Trophoblast cell (in vitro differentiated cells and primary cell): ENCODE results near the gene FOXK1.
"Not testable (repeated sequence)": the region's sequence is repeated elsewhere in the genome, so short reads cannot be mapped to it uniquely, and the experiment has no call there.

Experiments
- DNase-seq, 2 donors: peaks; one replicate each; pipeline ENCODE4 v3.0.0-alpha.2; 2016
- H2AFZ ChIP-seq: 2 replicates; pipeline ENCODE4 v1.6.1; 2013; ENCODE audit warnings: low read length, moderate library complexity, mild to moderate bottlenecking; ENCODE audit not compliant: insufficient read depth, poor library complexity
- H2AK5ac ChIP-seq: 2 replicates; pipeline ENCODE4 v1.6.1; 2013; ENCODE audit warnings: mild to moderate bottlenecking, low read length
- H2BK120ac ChIP-seq: 2 replicates; pipeline ENCODE4 v1.6.1; 2013; ENCODE audit warnings: low read length, mild to moderate bottlenecking, moderate library complexity; ENCODE audit not compliant: insufficient read depth, poor library complexity
- H2BK12ac ChIP-seq: 2 replicates; pipeline ENCODE4 v1.6.1; 2013; ENCODE audit warnings: mild to moderate bottlenecking, low read length, moderate library complexity
- H2BK5ac ChIP-seq: 2 replicates; pipeline ENCODE4 v1.6.1; 2013; ENCODE audit warnings: low read length, low read depth, moderate library complexity, mild to moderate bottlenecking; ENCODE audit not compliant: poor library complexity
- H3K14ac ChIP-seq: 2 replicates; pipeline ENCODE4 v1.6.1; 2013; ENCODE audit warnings: mild to moderate bottlenecking, low read length
- H3K18ac ChIP-seq: 2 replicates; pipeline ENCODE4 v1.6.1; 2013; ENCODE audit warnings: mild to moderate bottlenecking, low read length
- H3K23ac ChIP-seq: 2 replicates; pipeline ENCODE4 v1.6.1; 2013; ENCODE audit warnings: low read length
- H3K27ac ChIP-seq: 2 replicates; pipeline ENCODE4 v1.5.1; 2013; ENCODE audit warnings: low read depth, mild to moderate bottlenecking, inconsistent platforms, low read length, moderate library complexity
- H3K27me3 ChIP-seq: 2 replicates; pipeline ENCODE4 v1.6.1; 2013; ENCODE audit warnings: inconsistent platforms, mild to moderate bottlenecking, low read length, moderate library complexity; ENCODE audit not compliant: insufficient read depth
- H3K36me3 ChIP-seq, 2 experiments: 1 replicate in 1 of 2; 2 replicates in 1 of 2; pipeline ENCODE4 v1.6.1; 2013; ENCODE audit warnings: low read length in 2 of 2, mild to moderate bottlenecking in 2 of 2, moderate library complexity in 1 of 2; ENCODE audit not compliant: insufficient read depth in 2 of 2, control insufficient read depth in 1 of 2
- H3K4ac ChIP-seq: 2 replicates; pipeline ENCODE4 v1.6.1; 2013; ENCODE audit warnings: low read depth, mild to moderate bottlenecking, low read length, moderate library complexity
- H3K4me1 ChIP-seq, 2 experiments: 1 replicate in 1 of 2; 2 replicates in 1 of 2; pipeline ENCODE4 v1.6.1; 2013; ENCODE audit warnings: low read length in 2 of 2, mild to moderate bottlenecking in 2 of 2, moderate library complexity in 1 of 2; ENCODE audit not compliant: insufficient read depth in 2 of 2, control insufficient read depth in 1 of 2
- H3K4me2 ChIP-seq: 2 replicates; pipeline ENCODE4 v1.6.1; 2013; ENCODE audit warnings: inconsistent platforms, mild to moderate bottlenecking, low read length, moderate library complexity
- H3K4me3 ChIP-seq: 2 replicates; pipeline ENCODE4 v1.5.1; 2013; ENCODE audit warnings: mild to moderate bottlenecking, low read depth, low read length, inconsistent platforms
- H3K79me1 ChIP-seq: one replicate; pipeline ENCODE4 v1.6.1; 2013; ENCODE audit warnings: low read length
- H3K79me2 ChIP-seq: 2 replicates; pipeline ENCODE4 v1.6.1; 2013; ENCODE audit warnings: low read length, mild to moderate bottlenecking; ENCODE audit not compliant: control insufficient read depth, insufficient read depth, poor library complexity
- H3K9ac ChIP-seq: 2 replicates; pipeline ENCODE4 v1.6.1; 2013; ENCODE audit warnings: mild to moderate bottlenecking, low read length
- H3K9me3 ChIP-seq: 2 replicates; pipeline ENCODE4 v1.6.1; 2013; ENCODE audit warnings: low read depth, mild to moderate bottlenecking, control low read depth, inconsistent platforms, low read length; ENCODE audit not compliant: insufficient read depth
- H4K12ac ChIP-seq: 2 replicates; pipeline ENCODE4 v1.6.1; 2013; ENCODE audit warnings: low read depth, mild to moderate bottlenecking, low read length, moderate library complexity
- H4K8ac ChIP-seq: 2 replicates; pipeline ENCODE4 v1.6.1; 2013; ENCODE audit warnings: low read depth, mild to moderate bottlenecking, low read length, moderate library complexity
- H4K91ac ChIP-seq: one replicate; pipeline ENCODE4 v1.6.1; 2013; ENCODE audit warnings: low read depth, mild to moderate bottlenecking, low read length, moderate library complexity
- WGBS: extraction: QIAGEN DNeasy Blood & Tissue Kit; methylation state at CpG from one replicate; pipeline ENCODE4 v1.1.7; 2013; ENCODE audit warnings: missing lambda C conversion rate; ENCODE audit not compliant: insufficient read length, insufficient coverage; ENCODE audit errors: extremely low coverage; 5-methylcytosine and 5-hydroxymethylcytosine counted together

FOXK1 gene

GRCh38 chr7:4689668-4690067 lies 7.6 kb downstream of the FOXK1 start:
- no peak overlapping the region for H2BK12ac ChIP-seq
- no peak overlapping the region for H4K91ac ChIP-seq
- no peak for DNase-seq
- no peak overlapping the region for H2AFZ ChIP-seq
- H3K79me2 ChIP-seq = peaks cover 2% of the 10 kb centered on the region
- peaks cover 0 to 2% of the 10 kb centered on the region in 2 experiments for H3K36me3 ChIP-seq
- no peak overlapping the region for H2BK5ac ChIP-seq
- no peaks in the 10 kb centered on the region for H3K79me1 ChIP-seq
- H2AK5ac ChIP-seq = no peak overlapping the region
- no peaks in the 10 kb centered on the region for H3K27me3 ChIP-seq
- no peak overlapping the region for H3K27ac ChIP-seq
- H3K4me2 ChIP-seq = no peak overlapping the region
- no peaks in the 10 kb centered on the region for H3K4me1 ChIP-seq
- no CpG with 5 or more reads among the region's 12 CpGs for WGBS
- no peak overlapping the region for H2BK120ac ChIP-seq
- no peak overlapping the region for H4K12ac ChIP-seq
- H3K14ac ChIP-seq = no peak overlapping the region
- no peak overlapping the region for H4K8ac ChIP-seq
- no peak overlapping the region for H3K23ac ChIP-seq
- H3K4me3 ChIP-seq = no peak overlapping the region
- no peaks in the 10 kb centered on the region for H3K9me3 ChIP-seq
- H3K18ac ChIP-seq = no peak overlapping the region
- peak overlapping the region; percentile 7 for H3K9ac ChIP-seq
- no peak overlapping the region for H3K4ac ChIP-seq

DNA sequence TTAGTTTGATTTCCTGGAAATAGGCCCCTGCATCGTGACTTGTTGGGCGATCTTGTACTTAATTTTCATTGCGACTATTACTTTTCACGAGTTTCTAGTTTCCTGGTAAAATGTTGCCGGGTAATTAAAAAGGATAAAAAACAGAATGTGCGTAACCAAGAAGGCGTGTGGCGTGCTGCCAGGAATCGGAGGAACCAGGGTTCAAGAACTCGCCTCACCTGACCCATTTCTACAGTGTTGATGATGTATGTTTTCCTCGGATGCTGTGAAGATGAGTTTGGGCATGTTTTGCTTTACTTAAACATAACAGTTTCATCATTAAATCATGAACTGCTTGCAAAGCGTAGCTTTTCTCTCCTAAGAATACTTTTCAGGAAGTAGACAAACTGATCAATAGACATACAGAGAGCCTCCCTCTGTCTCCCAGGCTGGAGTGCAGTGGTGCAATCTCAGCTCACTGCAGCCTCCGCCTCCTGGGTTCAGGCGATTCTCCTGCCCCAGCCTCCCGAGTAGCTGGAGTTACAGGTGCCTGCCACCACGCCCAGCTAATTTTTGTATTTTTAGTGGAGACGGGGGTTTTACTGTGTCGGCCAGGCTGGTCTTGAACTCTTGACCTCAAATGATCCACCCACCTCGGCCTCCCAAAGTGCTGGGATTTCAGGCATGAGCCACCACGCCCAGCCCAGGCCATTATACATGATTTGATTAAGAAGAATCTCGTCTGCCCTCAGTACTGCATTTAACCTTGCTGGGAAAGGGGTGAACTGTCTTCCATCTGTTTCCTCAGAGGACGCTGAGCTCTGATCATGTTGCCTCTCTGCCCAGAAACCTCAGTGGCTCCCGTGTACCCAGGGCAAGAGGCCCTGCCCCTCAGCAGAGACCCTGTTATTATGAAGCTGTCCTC lies 9.1 kb downstream of the FOXK1 start:
- no peak overlapping the region for H3K4me2 ChIP-seq
- no peak overlapping the region for H2BK5ac ChIP-seq
- WGBS = no CpG with 5 or more reads among the region's 23 CpGs

GRCh38 chr7:4692055-4692454 lies 10.0 kb downstream of the FOXK1 start:
- H2BK120ac ChIP-seq = no peak overlapping the region
- no peaks in the 10 kb centered on the region for H3K36me3 ChIP-seq
- no CpG with 5 or more reads among the region's 5 CpGs for WGBS

More for the DNA sequence above, 9.1 kb downstream of the FOXK1 start:
- no peaks in the 10 kb centered on the region for H3K36me3 ChIP-seq
- H3K18ac ChIP-seq = no peak overlapping the region
- no peak overlapping the region for H3K4ac ChIP-seq
- DNase-seq = no peak
- H2BK12ac ChIP-seq = no peak overlapping the region
- no peak overlapping the region for H3K9ac ChIP-seq
- H3K4me3 ChIP-seq = no peak overlapping the region
- no peaks in the 10 kb centered on the region for H3K79me1 ChIP-seq
- peaks cover 2% of the 10 kb centered on the region for H3K79me2 ChIP-seq
- H2AFZ ChIP-seq = no peak overlapping the region
- no peak overlapping the region for H2AK5ac ChIP-seq
- H4K91ac ChIP-seq = no peak overlapping the region
- H4K12ac ChIP-seq = no peak overlapping the region
- no peak overlapping the region for H2BK120ac ChIP-seq
- no peaks in the 10 kb centered on the region for H3K27me3 ChIP-seq
- no peak overlapping the region for H3K14ac ChIP-seq
- no peak overlapping the region for H3K27ac ChIP-seq
- H3K9me3 ChIP-seq = no peaks in the 10 kb centered on the region
- no peak overlapping the region for H3K23ac ChIP-seq
- H4K8ac ChIP-seq = no peak overlapping the region
- peaks cover 0 to 2% of the 10 kb centered on the region in 2 experiments for H3K4me1 ChIP-seq

GRCh38 chr7:4692622-4693021 lies 10.5 kb downstream of the FOXK1 start:
- H3K18ac ChIP-seq, H3K23ac ChIP-seq, H3K9me3 ChIP-seq, H3K27me3 ChIP-seq, H3K79me1 ChIP-seq, H4K91ac ChIP-seq, H2AFZ ChIP-seq, H4K8ac ChIP-seq, DNase-seq, H3K14ac ChIP-seq, H2BK5ac ChIP-seq, H2BK120ac ChIP-seq, H3K4me2 ChIP-seq, H3K27ac ChIP-seq, H3K79me2 ChIP-seq, H3K4me3 ChIP-seq, H3K36me3 ChIP-seq, H2AK5ac ChIP-seq, H3K9ac ChIP-seq, H4K12ac ChIP-seq, H2BK12ac ChIP-seq, H3K4me1 ChIP-seq, H3K4ac ChIP-seq: not testable (repeated sequence)
- no CpG with 5 or more reads among the region's 5 CpGs for WGBS

More at GRCh38 chr7:4692055-4692454, 10.0 kb downstream of the FOXK1 start:
- no peak overlapping the region for H2BK5ac ChIP-seq
- DNase-seq = no peak
- peak overlapping the region; percentile 47 for H3K4ac ChIP-seq
- no peak overlapping the region for H4K8ac ChIP-seq
- no peaks in the 10 kb centered on the region for H3K79me1 ChIP-seq
- H3K4me2 ChIP-seq = no peak overlapping the region
- no peak overlapping the region for H3K18ac ChIP-seq
- no peak overlapping the region for H4K91ac ChIP-seq
- H2AFZ ChIP-seq = no peak overlapping the region
- H2AK5ac ChIP-seq = no peak overlapping the region
- peaks cover 2% of the 10 kb centered on the region for H3K79me2 ChIP-seq
- no peak overlapping the region for H3K9ac ChIP-seq
- H3K27ac ChIP-seq = no peak overlapping the region
- no peak overlapping the region for H4K12ac ChIP-seq
- H3K23ac ChIP-seq = no peak overlapping the region
- no peak overlapping the region for H3K4me3 ChIP-seq
- H3K4me1 ChIP-seq = peaks cover 0 to 2% of the 10 kb centered on the region in 2 experiments
- H3K14ac ChIP-seq = no peak overlapping the region
- no peak overlapping the region for H2BK12ac ChIP-seq
- no peaks in the 10 kb centered on the region for H3K9me3 ChIP-seq
- no peaks in the 10 kb centered on the region for H3K27me3 ChIP-seq
